Kasumi-1 (cell line): Measurements from ENCODE around the gene ACTR3C.

Experiments
- DNase-seq, 2 experiments: peaks; one replicate each; lab custom pipeline; 2025; lab: John Stamatoyannopoulos, UW

Gene ACTR3C

GRCh38 chr7:150359622-150360362 lies 36.4 kb upstream of the ACTR3C start:
- DNase-seq = no peak

GRCh38 chr7:150358988-150359621 lies 35.8 kb upstream of the ACTR3C start:
- DNase-seq = no peak

GRCh38 chr7:150358433-150358832 lies 35.1 kb upstream of the ACTR3C start:
- DNase-seq = no peak

GRCh38 chr7:150357771-150358427 lies 34.6 kb upstream of the ACTR3C start:
- no peak for DNase-seq

- peak; percentile 61 to 72 for DNase-seq
Measured at GRCh38 chr7:150357270-150357669, 33.9 kb upstream of the ACTR3C start.

GRCh38 chr7:150356265-150356897 lies 33.0 kb upstream of the ACTR3C start:
- peak; percentile 55 to 65 for DNase-seq

GRCh38 chr7:150355666-150356059 lies 32.3 kb upstream of the ACTR3C start:
- DNase-seq = no peak

GRCh38 chr7:150351587-150352194 lies 28.3 kb upstream of the ACTR3C start:
- no peak for DNase-seq

- no peak for DNase-seq
Measured at GRCh38 chr7:150346922-150347321, 23.6 kb upstream of the ACTR3C start.

GRCh38 chr7:150345012-150345411 lies 21.7 kb upstream of the ACTR3C start:
- no peak for DNase-seq

GRCh38 chr7:150344299-150344698 lies 21.0 kb upstream of the ACTR3C start:
- no peak for DNase-seq

- no peak for DNase-seq
Measured at GRCh38 chr7:150343225-150343624, 19.9 kb upstream of the ACTR3C start.

- DNase-seq = no peak
Measured at GRCh38 chr7:150342121-150342408, 18.7 kb upstream of the ACTR3C start.

GRCh38 chr7:150341263-150342120 lies 18.1 kb upstream of the ACTR3C start, which contains the start of gene RARRES2:
RARRES2 (minus strand) TSS chr7:150341629; CDS start chr7:150340609, 1,020 bp downstream.
- no peak for DNase-seq

- DNase-seq = no peak
Measured at GRCh38 chr7:150340875-150341262, 17.5 kb upstream of the ACTR3C start.

- DNase-seq = no peak
Measured at GRCh38 chr7:150340024-150340749, 16.8 kb upstream of the ACTR3C start.

GRCh38 chr7:150339409-150339809 lies 16.1 kb upstream of the ACTR3C start:
- DNase-seq = no peak

- peak in 1 of 2 experiments; percentile 41 for DNase-seq
Measured at GRCh38 chr7:150338166-150338829, 15.0 kb upstream of the ACTR3C start.

- DNase-seq = peak in 1 of 2 experiments; percentile 37
Measured at GRCh38 chr7:150337659-150338081, 14.3 kb upstream of the ACTR3C start.

- no peak for DNase-seq
Measured at GRCh38 chr7:150337179-150337578, 13.8 kb upstream of the ACTR3C start.
